Measurements from ENCODE around the gene KLF15. TPM values are rescaled to one million over a fixed set of nuclear protein-coding genes. Genes with fewer than 3 reads are reported as not detected.

KLF15 gene
- total RNA-seq = 0.49 and 1.1 TPM in 2 replicates

GRCh38 chr3:126357295-126358037 is at the start of gene KLF15:
TSS of gene KLF15 (minus strand) at chr3:126357408. CDS start at chr3:126352922, 4,486 bp downstream.

GRCh38 chr3:126394179-126394976 is 37.2 kb upstream of the KLF15 start, which contains the start of gene CFAP100:
TSS of gene CFAP100 (plus strand) at chr3:126394909. CDS start at chr3:126396001, 1,092 bp downstream.

Other genes starting within 250 kb of the KLF15 start
- 0.16 TPM in 1 of 2 replicates, not detected in the other for gene ALDH1L1, start 176.8 kb downstream of the KLF15 start, total RNA-seq
- gene CFAP100, start 37.5 kb upstream of the KLF15 start, total RNA-seq = not detected in 2 replicates
- gene ZXDC, start 118.5 kb upstream of the KLF15 start, total RNA-seq = 29.1 and 36.5 TPM in 2 replicates
- gene UROC1, start 160.4 kb upstream of the KLF15 start, total RNA-seq = not detected in 2 replicates
- 0.24 and 0.65 TPM in 2 replicates for gene CHST13, start 166.7 kb upstream of the KLF15 start, total RNA-seq
- gene C3orf22, start 201.5 kb upstream of the KLF15 start, total RNA-seq = not detected in 2 replicates

All from hair follicle dermal papilla cell (primary cell).